HUDEP-2 (cell line): Measurements from ENCODE around the gene KANSL1.

Experiments
- DNase-seq, 76 experiments: peaks; one replicate each; lab custom pipeline; 2025; ENCODE audit not compliant: unreplicated experiment in 76 of 76; lab: John Stamatoyannopoulos, UW

KANSL1 gene

DNA sequence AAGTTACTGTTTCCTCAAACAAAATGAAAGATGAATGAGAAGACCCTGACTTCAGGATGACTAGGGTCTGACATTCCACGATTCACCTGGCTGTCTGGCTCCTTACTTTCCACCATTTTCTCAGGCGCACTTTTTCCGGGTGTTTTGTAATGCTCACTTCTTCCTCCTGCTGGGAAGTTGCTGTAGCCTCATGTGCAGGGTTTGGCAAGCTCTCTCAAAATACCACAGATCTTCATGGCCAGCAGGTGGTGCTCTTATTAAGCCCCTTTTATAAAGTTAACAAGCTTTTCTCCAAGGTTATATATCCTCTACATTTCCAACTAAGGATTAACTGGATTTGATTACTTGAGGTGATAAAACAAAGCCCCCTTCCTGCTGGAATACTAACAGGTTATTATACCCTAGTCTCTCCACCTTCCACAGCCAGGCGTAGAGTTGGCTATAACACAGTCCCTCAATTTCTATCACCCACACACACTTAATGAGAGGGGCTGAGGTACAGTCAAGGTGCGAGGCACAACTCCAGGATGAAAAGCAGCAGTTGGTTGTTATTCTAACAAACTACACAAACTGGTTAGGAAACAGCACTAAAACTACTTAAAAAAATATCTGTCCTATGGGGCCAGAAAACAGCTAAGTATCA is 148.8 kb downstream of the KANSL1 start:
- DNase-seq, result peak in 64 of 76 experiments; percentile 8 to 74 (median 40)

DNA sequence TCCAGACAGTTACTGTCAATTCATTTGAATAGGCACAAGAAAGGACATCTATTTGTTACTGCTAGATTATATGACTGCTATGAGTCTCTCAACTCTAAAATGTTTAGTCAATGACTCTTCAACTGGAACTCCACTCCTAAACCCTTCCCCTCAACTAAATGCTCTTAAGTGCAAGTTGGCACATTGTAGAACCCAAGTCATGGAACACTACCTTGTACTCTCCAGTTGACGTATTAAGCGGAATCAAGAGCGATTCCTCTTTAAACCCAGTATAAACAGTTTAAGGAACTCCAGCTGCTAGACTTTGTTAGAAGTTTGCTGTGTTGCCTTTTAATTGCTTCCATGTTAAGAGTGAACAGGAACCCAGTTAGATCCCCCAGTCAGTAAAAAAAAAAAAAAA is 149.6 kb downstream of the KANSL1 start:
- no peak for DNase-seq

DNA sequence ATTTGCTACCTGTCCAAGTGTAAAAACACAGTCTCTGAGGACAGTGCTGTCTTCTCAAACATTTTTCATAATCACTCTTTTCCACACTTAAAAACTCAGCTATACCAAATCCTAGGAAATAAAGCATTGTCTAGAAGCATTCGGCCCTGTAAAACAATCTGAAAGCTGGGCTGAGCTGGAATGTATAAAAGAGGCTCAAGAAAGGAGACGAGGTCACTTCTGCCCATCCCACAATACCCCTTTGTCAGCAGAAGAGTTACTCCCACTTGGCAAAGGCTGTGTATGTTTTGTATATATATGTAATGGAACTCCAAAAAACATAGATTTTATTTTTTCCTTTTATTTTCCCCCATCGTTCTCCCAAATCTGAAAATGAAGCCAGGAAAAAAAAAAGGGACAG is 150.3 kb downstream of the KANSL1 start:
- no peak for DNase-seq

DNA sequence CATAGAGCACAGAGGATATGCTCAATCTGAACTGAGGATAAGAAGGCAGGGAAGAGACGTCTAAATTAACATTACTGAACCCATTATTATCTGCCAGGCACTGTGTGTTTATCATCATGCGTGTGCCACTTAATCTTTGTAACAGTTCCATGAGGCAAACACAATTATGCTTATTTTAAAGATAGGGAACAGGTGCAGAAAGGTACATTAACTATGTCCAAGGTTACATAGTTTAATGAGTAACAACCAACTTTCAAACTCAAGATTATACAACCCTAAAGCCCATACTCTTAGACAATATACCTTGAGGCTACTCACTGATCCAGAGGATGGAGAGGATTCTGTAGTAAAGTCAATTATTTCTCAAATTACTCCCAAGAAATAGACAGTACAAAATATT is 151.0 kb downstream of the KANSL1 start:
- DNase-seq, result no peak

DNA sequence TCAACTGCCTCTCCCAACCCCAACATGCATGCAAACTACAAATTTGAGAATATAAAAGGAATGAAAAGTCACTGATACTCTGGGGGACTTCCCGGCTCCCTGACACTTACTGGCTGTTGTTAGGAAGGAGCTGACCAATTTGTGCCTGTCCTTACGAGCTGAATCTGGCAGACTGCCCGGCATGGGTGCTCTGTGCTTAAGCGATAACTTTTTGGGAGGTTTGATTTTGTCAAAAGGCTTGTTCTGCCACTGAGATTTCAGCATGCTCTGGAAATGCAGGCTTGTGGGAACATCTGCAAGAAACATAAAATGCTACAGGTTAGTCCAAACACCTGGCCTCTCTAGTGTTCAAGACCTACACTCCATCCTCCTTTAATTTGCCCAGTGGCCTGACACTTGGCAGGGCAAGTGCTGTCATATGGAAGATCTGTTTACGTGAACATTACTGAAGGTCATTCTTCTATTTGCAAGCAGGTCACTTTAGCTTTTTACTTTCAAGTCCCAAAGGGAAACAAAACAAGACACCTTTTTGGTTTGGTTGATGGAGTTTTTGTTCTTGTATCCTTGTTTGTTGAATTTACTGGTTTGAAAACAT is 153.5 kb downstream of the KANSL1 start:
- DNase-seq, result peak in 47 of 76 experiments; percentile 4 to 64 (median 29)

DNA sequence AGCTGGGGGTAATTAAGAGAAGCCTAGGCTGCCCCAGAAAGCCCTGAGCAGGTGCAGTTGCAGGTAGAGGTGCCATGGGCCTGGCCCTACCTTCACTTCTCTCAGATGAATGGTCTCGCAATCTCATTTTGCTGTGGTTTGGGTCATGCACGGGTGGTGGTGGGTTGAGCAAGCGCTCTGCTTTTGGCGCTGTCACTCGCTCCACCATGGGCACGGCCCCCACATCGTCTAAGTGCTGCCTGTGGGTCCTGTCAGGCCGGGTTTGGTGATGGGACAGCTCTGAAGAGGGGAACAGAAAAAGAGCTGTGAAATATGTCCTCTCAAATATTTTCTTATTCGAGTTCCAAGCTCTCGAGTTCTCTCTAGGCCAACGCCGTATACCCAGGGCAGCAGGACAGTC is 154.3 kb downstream of the KANSL1 start:
- no peak for DNase-seq

DNA sequence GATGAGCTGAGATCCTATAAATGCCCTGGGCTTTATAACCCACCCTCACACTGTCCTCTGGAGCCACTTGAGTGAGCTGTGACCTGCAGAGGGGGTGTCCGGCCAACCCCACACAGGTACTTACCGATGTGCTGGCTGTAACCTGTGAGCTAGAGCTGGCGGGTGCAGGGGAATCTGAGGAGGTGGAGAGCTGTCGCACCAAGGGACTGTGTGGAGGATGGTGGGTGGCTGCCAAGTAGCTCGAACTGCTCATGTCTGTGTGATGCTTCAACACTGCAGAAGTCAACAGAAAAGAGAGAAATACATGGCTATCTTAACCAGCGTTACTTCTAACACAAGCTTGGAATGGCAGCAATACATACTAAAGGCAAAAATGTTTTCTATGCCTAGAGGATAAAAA is 154.8 kb downstream of the KANSL1 start:
- DNase-seq, result no peak

DNA sequence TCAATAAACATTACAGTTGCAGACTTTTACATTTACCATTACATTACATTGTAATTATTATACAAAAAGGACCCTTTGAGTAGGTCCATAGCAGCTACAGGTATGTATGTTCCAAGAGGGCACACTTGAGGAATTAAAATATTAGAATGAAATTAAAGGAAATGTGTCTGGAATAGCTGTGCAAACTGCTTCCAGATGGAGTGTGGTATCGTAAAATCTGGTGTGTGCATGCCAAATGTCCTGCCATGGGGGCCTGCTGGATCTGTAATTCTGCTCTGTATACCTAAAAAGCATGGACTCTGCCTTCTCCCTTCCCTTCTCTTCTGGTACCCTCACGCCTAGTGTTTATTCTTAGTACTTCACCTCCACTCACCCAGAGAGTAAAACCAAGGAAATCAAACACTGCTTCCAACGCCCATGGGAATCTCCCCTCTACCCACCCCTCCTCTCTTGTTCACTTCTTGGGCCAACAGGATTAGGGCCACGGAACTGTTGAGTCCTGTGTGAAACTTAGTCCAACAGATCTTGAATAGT is 155.4 kb downstream of the KANSL1 start:
- no peak for DNase-seq

DNA sequence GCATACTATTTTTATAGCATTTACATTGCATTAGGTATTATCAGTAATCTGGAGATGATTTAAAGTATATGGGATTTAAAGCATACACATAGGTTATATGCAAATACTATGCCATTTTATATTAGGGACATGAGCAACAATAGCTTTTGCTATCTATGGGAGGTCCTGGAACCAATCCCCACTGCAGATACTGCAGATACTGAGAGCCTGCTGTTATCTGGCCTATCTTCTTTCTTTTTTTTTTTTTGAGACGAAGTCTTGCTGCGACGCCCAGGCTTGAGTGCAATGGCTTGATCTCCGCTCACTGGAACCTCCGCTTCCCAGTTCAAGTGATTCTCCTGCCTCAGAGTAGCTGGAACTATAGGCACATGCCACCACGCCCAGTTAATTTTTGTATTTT is 156.7 kb downstream of the KANSL1 start:
- DNase-seq, result no peak

DNA sequence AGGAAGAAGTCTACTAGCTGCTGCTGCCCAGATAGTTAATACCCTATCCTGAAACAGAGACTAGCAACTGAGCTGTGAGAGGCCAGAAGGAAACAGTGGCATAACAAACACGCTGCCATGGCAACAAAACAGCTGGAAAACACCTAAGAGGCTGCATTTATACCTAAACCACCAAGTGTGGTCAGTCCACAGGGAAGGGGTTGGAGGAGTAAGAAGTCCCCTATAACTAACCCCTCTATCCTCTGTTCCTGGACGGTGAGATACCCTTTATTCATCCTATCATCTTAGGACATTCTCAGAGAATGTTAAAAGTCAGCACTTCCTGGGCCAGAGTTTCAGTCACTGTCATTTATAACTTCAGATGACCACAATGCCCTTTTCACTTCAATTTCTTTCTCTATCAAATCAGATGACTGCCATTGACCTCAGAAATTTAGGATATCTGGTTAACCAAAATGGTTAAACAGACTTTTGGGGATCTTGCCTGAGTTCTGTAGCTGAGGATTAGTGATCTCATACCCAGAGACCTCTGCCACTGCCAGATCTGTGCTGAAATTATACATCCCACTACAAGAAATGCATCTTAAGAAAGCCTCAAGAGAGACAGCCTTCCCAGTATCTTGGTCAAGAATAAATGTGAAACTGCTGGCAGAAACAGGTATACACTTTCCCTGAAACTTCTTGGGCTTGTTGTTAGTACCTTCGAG is 158.0 kb downstream of the KANSL1 start:
- DNase-seq, result no peak

DNA sequence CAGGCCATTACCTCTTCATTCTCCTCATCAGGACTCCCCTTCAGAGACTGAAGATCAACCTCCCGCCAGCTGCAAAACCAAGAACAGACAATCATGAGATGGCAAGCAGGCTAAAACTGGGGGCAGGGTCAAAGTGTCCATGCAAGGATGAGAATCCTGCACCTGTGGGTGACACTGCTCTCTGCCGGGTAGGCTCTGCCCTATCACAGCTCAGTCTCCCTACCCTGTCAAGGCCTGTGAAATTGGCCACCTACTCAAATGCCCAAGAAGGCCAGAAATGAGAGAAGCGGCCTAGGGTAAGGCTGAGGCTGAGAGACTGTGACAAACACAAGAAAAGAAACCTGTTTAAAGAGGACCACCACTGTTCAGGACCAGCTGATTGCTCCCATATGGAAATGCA is 159.8 kb downstream of the KANSL1 start:
- DNase-seq, result no peak

DNA sequence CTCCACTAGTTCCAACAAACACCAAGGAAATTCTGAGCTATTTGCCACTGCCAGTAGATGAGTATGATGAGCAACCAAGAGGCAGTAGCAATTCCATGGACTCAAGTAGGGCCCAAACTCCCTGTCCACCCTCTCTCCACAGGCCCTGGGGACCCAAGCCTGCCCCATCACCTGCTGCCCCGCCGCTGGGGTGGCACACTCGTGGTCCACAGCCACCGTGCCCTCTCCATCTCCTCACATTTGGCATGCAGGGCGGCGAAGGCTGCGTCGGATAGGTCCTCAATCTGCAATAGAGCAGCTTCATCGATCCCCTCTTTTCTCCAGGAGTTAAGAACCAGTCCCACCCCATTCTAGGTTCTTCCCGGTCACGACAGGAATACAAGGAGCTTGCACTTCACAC is 160.3 kb downstream of the KANSL1 start:
- DNase-seq, result no peak

DNA sequence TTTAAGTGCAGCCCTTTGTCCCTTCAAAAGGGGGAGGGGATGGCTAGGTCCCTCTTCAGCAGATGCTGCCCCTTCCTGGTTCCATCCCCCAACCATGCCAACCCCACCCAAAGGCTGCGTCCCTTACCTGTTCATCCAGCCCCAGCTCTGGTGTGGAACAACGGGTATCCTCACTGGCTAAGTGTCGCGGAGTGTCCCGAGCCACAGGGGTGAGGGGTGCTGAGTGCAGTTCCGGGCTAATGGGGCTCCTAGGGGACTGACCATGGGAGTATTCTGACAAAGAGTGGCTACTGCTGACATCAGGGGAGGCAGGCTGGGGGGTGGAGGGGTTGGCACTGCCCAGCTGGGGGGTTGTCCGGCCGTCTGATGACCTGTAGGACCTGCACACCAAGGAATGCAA is 161.3 kb downstream of the KANSL1 start:
- DNase-seq, result no peak

DNA sequence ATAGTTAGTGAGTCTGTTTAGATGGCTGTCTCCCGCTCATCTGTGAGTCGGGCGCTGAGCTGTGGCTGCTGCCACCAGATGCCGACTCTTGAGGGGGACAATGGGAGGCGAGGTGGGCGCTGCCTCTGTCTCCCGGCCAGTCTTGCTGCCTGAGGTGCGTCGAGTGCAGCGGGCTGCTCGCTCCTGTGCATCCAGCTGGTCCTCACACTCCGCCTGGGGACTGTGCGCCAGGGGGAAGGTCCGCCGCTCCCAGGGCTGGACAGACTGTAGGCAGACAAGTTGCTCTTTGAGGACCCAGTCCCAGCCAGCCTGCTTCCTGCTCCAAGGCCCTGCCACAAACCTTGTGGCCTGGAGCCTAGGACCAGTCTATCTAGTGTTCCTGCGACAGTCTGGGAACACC is 161.8 kb downstream of the KANSL1 start:
- no peak for DNase-seq

DNA sequence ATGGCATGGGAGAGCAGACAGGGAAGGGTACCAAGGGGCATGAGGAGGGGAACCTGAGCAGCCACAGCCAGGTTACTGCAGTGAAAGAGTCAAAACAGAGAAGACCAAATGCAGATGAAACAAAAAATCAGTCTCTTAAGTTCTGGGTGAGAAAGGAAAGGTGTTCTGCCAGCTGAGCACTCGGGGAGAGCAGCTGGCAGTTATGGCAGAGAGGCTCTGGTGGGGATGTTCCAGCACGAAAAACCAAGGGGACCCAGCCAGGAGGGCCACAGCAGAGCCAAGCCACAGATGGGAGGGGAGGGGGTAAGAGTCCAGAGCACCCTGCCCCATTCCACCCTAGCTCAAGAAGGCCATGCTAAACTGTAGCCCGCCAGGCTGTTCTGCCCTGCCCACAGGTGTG is 162.5 kb downstream of the KANSL1 start:
- DNase-seq, result no peak

DNA sequence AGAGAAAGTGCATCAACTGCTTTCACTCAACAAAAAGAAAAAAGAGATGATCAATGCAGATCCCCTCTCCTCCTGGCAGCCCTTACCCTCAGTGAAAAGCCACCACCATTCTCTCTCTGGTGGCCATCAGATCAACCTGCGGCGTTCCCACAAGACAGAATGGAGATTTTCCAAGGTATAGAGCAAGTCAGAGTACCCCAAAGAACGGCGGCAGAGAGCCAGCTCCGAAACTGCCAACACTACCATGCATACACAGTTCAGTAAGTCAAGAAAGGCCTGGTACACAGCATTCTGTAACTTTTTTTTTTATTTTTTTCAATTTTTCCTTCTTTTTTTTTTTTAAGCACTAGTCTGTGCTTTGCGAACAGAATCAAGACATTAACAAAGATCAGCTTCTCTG is 163.6 kb downstream of the KANSL1 start:
- no peak for DNase-seq

DNA sequence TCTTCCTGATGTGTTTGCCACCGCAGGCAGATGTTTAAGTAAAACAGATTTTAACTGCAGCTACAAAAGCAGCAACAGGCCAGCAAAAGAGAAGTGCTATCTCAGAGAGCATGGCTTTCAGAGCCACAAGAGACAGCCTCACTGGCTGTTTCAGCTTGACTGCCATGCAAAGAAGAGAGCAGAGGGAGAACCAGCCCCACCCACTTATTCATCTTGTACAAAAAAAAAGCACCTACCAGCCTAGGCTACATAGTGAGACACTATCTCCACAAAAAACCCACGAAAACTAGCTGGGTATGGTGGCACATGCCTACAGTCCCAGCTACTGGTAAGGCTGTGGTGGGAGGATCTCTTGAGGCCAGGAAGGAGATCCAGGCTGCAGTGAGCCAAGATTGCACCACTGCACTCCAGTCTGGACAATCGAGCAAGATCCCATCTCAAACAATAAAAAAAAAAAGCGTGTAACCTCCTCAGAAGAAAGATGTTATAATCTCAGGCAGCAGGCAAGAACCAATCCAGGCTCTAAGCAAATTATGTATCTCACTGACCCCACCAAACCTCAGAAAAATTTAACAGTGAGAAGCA is 164.2 kb downstream of the KANSL1 start:
- peak in 1 of 76 experiments; percentile 8 for DNase-seq

DNA sequence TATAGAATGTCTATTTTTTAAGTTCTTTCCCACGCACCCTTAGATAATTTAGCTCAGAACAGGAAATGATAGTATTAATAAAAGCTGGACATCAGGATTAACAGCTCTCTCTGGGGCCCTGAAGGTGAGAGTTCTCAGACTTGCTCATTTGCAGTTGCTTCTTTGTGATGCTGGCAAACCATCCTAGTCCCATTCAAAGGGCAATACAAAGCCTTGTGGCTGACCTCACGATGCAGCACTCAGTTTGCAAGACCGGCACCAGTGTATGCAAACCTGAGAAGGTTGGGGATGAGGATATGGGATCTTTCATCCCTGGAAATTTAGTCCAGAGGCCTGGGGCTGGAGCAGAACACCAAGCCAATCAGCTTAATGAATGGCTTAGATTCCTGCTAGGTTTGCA is 164.9 kb downstream of the KANSL1 start:
- DNase-seq, result no peak

DNA sequence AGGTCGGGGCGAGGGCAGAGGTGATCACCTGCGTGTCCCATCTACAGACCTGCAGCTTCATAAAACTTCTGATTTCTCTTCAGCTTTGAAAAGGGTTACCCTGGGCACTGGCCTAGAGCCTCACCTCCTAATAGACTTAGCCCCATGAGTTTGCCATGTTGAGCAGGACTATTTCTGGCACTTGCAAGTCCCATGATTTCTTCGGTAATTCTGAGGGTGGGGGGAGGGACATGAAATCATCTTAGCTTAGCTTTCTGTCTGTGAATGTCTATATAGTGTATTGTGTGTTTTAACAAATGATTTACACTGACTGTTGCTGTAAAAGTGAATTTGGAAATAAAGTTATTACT is 165.3 kb downstream of the KANSL1 start:
- DNase-seq, result no peak

DNA sequence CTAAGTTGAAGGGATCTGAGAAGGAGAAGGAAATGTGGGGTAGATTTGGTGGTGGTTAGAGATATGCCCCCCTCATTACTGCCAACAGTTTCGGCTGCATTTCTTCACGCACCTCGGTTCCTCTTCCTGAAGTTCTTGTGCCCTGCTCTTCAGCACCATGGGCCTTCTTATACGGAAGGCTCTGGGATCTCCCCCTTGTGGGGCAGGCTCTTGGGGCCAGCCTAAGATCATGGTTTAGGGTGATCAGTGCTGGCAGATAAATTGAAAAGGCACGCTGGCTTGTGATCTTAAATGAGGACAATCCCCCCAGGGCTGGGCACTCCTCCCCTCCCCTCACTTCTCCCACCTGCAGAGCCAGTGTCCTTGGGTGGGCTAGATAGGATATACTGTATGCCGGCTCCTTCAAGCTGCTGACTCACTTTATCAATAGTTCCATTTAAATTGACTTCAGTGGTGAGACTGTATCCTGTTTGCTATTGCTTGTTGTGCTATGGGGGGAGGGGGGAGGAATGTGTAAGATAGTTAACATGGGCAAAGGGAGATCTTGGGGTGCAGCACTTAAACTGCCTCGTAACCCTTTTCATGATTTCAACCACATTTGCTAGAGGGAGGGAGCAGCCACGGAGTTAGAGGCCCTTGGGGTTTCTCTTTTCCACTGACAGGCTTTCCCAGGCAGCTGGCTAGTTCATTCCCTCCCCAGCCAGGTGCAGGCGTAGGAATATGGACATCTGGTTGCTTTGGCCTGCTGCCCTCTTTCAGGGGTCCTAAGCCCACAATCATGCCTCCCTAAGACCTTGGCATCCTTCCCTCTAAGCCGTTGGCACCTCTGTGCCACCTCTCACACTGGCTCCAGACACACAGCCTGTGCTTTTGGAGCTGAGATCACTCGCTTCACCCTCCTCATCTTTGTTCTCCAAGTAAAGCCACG is 165.9 kb downstream of the KANSL1 start:
- no peak for DNase-seq
